PC-9 (cell line): ENCODE results near the gene ZSWIM9.

Experiments
- CTCF ChIP-seq: fragments of 200-600 bp; sonication (generic); conservative IDR thresholded peaks from 2 replicates; pipeline ENCODE4 v1.6.1; 2017; ENCODE audit warnings: mixed run types, antibody characterized with exemption, mild to moderate bottlenecking, moderate library complexity
- EZH2 ChIP-seq: fragments of 200-600 bp; sonication (generic); IDR thresholded peaks from 2 replicates; pipeline ENCODE4 v1.8.0; 2017; ENCODE audit warnings: antibody characterized with exemption, low read depth

- TF ChIP-seq CTCF (no peak), EZH2 (no peak)
Observed at GRCh38 chr19:48196933-48197665, 26.6 kb downstream of the ZSWIM9 start.
